ENCODE measurements around the gene PATE4. TPM values are rescaled to one million over a fixed set of nuclear protein-coding genes. Genes with fewer than 3 reads are reported as not detected.
"Not testable (repeated sequence)": the region's sequence is repeated elsewhere in the genome, so short reads cannot be mapped to it uniquely, and the experiment has no call there.

PATE4 gene
- total RNA-seq = not detected

GRCh38 chr11:125833016-125833415 is at the start of gene PATE4:
Gene PATE4 (plus strand): TSS chr11:125833316. CDS start chr11:125833360, 44 bp downstream.
- no peak for FAIRE-seq
- DNase-seq (ENCODE audit: low spot score in 2 of 2) = no peak

DNA sequence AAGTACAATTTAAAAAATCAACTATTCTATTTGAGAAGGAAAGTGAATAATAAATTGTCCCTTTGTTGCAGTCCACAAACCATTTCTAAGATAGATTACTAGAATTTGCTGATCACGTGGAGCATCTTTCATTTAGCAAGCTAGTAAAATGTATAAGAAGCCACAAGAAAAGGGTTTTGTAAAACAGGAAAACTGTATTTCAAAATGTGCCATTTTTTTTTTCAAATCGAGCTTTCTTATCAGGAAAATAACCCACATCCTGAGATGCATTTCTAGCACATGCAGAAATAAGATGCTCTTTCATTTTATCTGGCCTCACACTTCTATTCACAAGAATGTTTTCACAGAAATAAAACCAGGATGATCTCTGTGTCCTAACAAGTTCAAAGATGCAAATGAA is 48.4 kb upstream of the PATE4 start:
- FAIRE-seq = no peak
- DNase-seq (ENCODE audit: low spot score in 2 of 2) = no peak

DNA sequence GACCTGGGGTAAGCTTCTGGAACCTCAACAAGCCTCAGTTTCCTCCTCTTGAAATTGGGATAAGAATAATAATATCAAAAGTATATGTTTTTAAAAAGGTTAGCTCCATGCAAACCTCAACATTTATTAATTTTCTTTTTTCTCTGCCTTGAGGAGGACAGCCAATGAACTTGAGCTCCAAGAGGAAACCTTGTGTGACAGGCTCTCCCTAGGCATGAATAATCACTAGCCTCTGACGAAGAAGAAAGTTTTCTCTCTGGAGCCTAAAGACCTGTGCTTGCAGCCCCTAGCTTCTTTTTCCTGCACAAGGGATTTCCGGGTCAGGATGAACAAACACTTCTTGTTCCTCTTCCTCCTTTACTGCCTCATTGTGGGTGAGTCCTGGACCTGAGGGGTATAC is 45.3 kb upstream of the PATE4 start, which contains the start of gene PATE3:
TSS of gene PATE3 (plus strand) at position 301 of the 400 bp plus-strand sequence. CDS start at position 326, 25 bp downstream.
- DNase-seq (ENCODE audit: low spot score in 2 of 2) (no peak), FAIRE-seq (no peak)

- DNase-seq (ENCODE audit: low spot score in 2 of 2) = no peak
- no peak for FAIRE-seq
These were observed 42.3 kb upstream of the PATE4 start for GRCh38 chr11:125790825-125791224.

DNA sequence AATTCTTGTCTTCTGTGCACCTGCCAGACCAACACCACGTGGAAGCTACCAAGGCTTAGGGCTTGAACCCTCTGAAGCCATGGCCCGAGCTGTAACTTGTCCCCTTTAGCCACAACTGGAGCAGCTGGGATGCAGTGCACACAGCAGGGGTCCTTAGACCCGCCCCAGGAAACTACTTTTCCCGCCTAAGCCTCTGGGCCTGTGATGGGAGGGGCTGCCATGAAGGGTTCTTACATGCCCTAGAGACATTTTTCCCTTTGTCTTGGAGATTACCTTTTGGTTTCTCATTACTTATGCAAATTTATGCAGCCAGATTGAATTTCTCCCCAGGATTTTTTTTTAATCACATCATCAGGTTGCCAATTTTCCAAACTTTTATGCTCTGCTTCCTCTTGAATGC is 35.5 kb upstream of the PATE4 start:
- no peak for DNase-seq (ENCODE audit: low spot score in 2 of 2)
- no peak for FAIRE-seq

GRCh38 chr11:125799808-125800207 is 33.3 kb upstream of the PATE4 start:
- no peak for DNase-seq (ENCODE audit: low spot score in 2 of 2)
- FAIRE-seq = no peak

- FAIRE-seq = no peak
- DNase-seq (ENCODE audit: low spot score in 2 of 2) = no peak
These were observed 30.7 kb upstream of the PATE4 start for GRCh38 chr11:125802387-125802786.

DNA sequence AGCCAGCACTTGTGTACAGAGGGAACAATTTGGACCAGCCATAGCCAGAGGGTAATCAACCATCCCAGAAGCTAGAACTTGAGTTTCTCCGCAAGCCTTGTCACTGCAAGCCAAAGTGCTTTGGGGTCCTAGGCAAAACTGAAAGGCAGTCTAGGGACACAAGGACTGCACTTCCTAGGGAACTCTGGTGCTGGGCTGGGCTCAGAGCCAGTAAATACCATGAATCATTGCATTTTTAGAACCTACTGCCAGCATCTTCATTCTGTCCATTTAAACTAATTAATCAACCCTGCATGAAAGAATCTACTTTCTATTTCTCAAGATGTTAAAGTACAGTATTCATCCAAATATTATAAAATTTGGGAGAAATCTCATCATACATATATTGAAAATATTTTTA is 25.2 kb upstream of the PATE4 start:
- peak; percentile 43 for FAIRE-seq
- DNase-seq (ENCODE audit: low spot score in 2 of 2) = no peak

GRCh38 chr11:125835748-125836147 is 2.6 kb downstream of the PATE4 start:
- no peak for FAIRE-seq
- DNase-seq (ENCODE audit: low spot score in 2 of 2) = no peak

DNA sequence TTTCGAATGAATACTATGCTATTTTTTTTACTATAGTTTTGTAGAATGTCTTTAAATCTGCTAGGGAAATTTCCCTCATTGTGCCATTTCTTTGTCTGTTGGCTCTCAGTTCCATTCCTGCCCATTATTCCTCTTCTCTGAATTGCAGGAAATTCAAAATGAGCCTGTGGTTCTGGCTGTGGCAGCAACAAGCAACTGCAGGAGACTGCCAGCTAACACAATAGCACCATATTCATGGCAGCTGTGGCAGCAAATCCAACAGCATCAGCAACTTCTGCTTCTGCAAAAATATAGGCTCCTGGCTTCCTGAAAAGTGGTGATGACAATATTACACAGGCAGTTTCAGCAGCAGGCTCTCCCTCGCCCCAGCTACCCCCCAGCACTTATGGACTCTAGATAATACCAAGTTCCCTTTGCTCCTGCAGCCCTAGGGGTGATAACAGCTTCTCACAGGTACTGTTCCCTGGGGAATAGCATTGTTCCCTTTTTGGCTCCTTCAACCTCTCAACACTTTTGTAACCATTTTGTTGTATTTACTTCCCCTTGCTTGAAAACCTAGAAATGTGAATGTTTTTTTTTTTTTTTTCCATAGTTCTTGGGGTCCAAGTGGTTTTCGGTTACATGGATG is 9.3 kb downstream of the PATE4 start:
- FAIRE-seq = no peak
- DNase-seq (ENCODE audit: low spot score in 2 of 2) = no peak

- DNase-seq (ENCODE audit: low spot score in 2 of 2) = no peak
- no peak for FAIRE-seq
These were observed 13.1 kb downstream of the PATE4 start for GRCh38 chr11:125846188-125846587.

DNA sequence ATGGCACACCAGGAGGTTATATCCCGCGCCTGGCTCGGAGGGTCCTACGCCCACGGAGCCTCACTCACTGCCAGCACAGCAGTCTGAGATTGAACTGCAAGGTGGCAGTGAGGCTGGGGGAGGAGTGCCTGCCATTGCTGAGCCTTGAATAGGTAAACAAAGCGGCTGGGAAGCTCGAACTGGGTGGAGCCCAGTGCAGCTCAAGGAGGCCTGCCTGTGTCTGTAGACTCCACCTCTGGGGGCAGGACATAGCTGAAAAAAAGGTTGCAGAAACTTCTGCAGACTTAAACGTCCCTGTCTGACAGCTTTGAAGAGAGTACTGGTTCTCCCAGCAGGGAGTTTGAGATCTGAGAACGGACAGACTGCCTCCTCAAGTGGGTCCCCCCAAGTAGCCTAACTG is 24.6 kb downstream of the PATE4 start:
- not testable (repeated sequence) for DNase-seq (ENCODE audit: low spot score in 2 of 2); FAIRE-seq

DNA sequence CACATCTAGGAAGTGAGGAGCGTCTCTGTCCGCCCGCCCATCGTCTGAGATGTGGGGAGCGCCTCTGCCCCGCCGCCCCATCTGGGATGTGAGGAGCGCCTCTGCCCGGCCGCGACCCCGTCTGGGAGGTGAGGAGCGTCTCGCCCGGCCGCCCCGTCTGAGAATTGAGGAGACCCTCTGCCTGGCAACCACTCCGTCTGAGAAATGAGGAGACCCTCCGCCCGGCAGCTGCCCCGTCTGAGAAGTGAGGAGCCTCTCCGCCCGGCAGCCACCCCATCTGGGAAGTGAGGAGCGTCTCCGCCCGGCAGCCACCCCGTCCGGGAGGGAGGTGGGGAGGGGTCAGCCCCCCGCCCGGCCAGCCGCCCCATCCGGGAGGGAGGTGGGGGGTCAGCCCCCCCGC is 29.7 kb downstream of the PATE4 start:
- FAIRE-seq; DNase-seq (ENCODE audit: low spot score in 2 of 2): not testable (repeated sequence)

DNA sequence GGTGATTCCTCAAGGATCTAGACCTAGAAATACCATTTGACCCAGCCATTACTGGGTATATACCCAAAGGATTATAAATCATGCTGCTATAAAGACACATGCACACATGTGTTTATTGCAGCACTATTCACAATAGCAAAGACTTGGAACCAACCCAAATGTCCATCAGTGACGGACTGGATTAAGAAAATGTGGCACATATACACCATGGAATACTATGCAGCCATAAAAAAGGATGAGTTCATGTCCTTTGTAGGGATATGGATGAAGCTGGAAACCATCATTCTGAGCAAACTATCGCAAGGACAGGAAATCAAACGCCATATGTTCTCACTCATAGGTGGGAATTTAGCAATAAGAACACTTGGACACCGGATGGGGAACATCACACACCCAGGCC is 32.2 kb downstream of the PATE4 start:
- DNase-seq (ENCODE audit: low spot score in 2 of 2); FAIRE-seq: not testable (repeated sequence)

GRCh38 chr11:125869521-125869920 is 36.4 kb downstream of the PATE4 start:
- no peak for FAIRE-seq
- no peak for DNase-seq (ENCODE audit: low spot score in 2 of 2)

GRCh38 chr11:125871391-125872137 is 38.4 kb downstream of the PATE4 start:
- DNase-seq (ENCODE audit: low spot score in 2 of 2) (peak in 1 of 2 donors; percentile 26), FAIRE-seq (no peak)

DNA sequence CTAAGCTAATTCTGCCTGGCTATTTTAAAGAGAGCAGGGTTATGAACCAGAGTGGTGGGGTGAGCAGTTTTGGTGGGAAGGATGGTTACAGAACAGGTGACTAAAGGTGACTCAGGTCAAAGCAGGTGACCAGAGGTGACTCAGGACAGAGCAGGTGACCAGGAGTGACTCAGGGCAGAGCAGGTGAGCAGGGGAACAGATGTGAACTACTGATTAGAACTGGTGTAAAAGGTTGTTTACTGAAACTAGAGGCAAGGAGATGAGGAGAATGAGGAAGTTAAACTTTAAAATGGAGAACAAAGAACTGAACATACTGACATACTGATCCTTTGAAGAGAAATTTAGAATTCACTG is 39.0 kb downstream of the PATE4 start:
- no peak for FAIRE-seq
- no peak for DNase-seq (ENCODE audit: low spot score in 2 of 2)

- DNase-seq (ENCODE audit: low spot score in 2 of 2) (no peak), FAIRE-seq (no peak)
These were observed 40.9 kb downstream of the PATE4 start for GRCh38 chr11:125873881-125874555.

DNA sequence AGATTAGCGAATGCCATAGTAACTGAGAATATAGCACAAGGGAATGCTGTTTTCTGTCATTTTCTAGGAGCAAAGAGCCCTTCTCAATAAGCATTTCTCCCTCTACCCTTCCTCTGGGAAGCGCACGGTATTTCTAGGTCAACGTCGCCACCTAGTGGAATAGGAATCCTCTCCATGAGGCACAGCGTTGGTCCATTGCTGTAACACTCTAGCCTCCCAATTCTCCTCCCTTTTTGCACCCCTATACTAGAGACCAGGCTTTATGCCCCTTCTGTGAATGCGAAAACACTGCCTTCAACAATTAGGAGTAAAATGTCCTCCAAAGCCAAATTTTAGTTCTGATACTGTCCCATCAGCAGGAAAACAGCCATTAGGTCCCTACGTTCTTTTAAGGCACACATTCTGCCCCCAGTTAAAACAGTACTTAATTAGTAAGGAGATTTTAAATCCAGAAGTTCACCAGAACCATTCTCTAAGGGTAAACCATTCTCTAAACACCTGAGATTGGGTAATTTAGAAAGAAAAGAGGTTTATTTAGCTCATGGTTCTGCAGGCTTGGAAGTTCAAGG is 41.5 kb downstream of the PATE4 start:
- peak; percentile 29 to 51 for DNase-seq (ENCODE audit: low spot score in 2 of 2)
- no peak for FAIRE-seq

GRCh38 chr11:125881291-125881690 is 48.2 kb downstream of the PATE4 start:
- DNase-seq (ENCODE audit: low spot score in 2 of 2) (no peak), FAIRE-seq (no peak)

- FAIRE-seq (no peak), DNase-seq (ENCODE audit: low spot score in 2 of 2) (no peak)
These were observed 50.3 kb downstream of the PATE4 start for GRCh38 chr11:125883375-125883774.
